Upper lobe of left lung (tissue), 6 donors: ENCODE data around the gene CENPM. TPM values are rescaled to one million over a fixed set of nuclear protein-coding genes. Genes with fewer than 3 reads are reported as not detected.
"Not testable (repeated sequence)": the region's sequence is repeated elsewhere in the genome, so short reads cannot be mapped to it uniquely, and the experiment has no call there.

ENCODE experiments used
- ATAC-seq, 2 donors: fragments of 200-7000 bp; cut with Tn5 transposase; one replicate each; pipeline ENCODE4 v1.9.1; 2022; ENCODE audit warnings: mild to moderate bottlenecking in 2 of 2, moderate library complexity in 2 of 2; ENCODE audit not compliant: low FRiP score in 2 of 2
- DNase-seq, 2 donors: peaks; one replicate each; pipeline ENCODE4 v3.0.0-alpha.2; 2019 to 2020
- H3K27ac ChIP-seq, 4 donors: fragments of 200-600 bp; sonication (generic); one replicate each; pipeline ENCODE4 v1.5.1; 2016 to 2019
- H3K27me3 ChIP-seq, 4 donors: fragments of 200-600 bp; sonication (generic); one replicate each; pipeline ENCODE4 v1.5.1; 2017 to 2019
- H3K36me3 ChIP-seq, 4 donors: fragments of 200-600 bp; sonication (generic); one replicate each; pipeline ENCODE4 v1.5.1; 2016 to 2019
- H3K4me1 ChIP-seq, 4 donors: fragments of 200-600 bp; sonication (generic); one replicate each; pipeline ENCODE4 v1.5.1; 2018 to 2019
- H3K4me3 ChIP-seq, 4 donors: fragments of 200-600 bp; sonication (generic); one replicate each; pipeline ENCODE4 v1.5.1; 2017 to 2019; ENCODE audit warnings: mild to moderate bottlenecking in 2 of 4, moderate library complexity in 1 of 4
- H3K9me3 ChIP-seq, 4 donors: fragments of 200-600 bp; sonication (generic); one replicate each; pipeline ENCODE4 v1.5.1; 2018 to 2019
- EP300 ChIP-seq, 4 donors: sonication (generic); formaldehyde crosslinking; IDR thresholded peaks; one replicate each; pipeline ENCODE4 v1.5.1; 2017; ENCODE audit warnings: antibody characterized with exemption in 4 of 4, control low read depth in 2 of 4
- POLR2A ChIP-seq, 4 donors: fragments of 450-650 bp; IDR thresholded peaks; one replicate each; pipeline ENCODE4 v1.5.1; 2016 to 2017; ENCODE audit warnings: antibody characterized with exemption in 4 of 4, mild to moderate bottlenecking in 2 of 4
- POLR2AphosphoS5 ChIP-seq, 2 donors: sonication (generic); formaldehyde crosslinking; IDR thresholded peaks; one replicate each; pipeline ENCODE4 v1.5.1; 2017; ENCODE audit warnings: antibody characterized with exemption in 2 of 2
- WGBS, 2 donors: methylation state at CpG; one replicate each; pipeline ENCODE4 v1.1.5; 2017 to 2018; 5-methylcytosine and 5-hydroxymethylcytosine counted together
- total RNA-seq, 6 donors: library from RNA; depleted of rRNA in 4 of 6; stranded (reverse); fragments of >200 nt in 4 of 6; gene quantifications; one replicate each; pipeline versions ENCODE4 v1.1.0 to v1.2.1, GENCODE V29; 2016 to 2021
- TF ChIP-seq, protein P1 (sequence below), 6 experiments: fragments of 450-650 bp in 4 of 6; fragments of 200-600 bp in 2 of 6; sonication (generic) in 2 of 6; IDR thresholded peaks; one replicate each; pipeline ENCODE4 v1.5.1; 2016 to 2019; ENCODE audit warnings: antibody characterized with exemption in 6 of 6
- donor health status: DM: no; HTN: no; CAD: no; lungs with moderate emphysema.
- donor health status: DM: no; HTN: yes; CAD: no; lungs with severe emphysema.

CENPM gene
- total RNA-seq, 6 donors from 2014 or later = 1.9 to 9.9 (median 7.3) TPM; not detected in 1

DNA sequence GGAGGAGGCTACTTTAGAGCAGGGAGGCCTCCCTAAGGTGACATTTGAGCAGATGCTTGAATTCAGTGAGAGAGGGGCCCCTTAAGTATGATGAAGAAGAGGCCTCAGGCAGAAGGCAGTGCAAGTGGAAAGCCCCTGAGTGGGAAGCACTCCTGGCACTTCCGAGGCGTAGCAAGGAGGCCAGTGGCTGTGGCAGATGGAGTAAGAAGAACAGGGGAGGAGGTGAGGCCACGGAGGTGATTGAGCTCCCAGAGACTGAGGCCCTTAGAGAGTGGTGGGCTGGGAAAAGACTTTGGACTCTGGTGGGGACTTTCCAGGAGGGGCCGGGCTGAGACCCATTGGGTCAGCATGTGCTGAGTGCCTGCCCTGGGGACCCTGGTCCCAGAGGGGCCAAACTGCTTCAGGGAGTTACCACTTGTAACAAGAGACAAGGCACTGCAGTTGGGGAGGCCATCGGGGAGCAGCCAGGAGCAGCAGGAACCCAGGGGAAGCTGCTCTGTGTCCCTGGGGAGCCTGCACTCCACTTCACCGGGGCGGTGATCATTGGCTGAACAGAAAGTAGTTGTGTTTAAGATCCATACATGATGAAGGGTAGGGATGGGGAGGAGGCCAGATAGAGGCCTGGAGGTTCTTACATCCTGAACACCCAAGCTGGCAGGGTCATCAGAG, 2.5 kb upstream of the CENPM start:
- DNase-seq (no peak), ATAC-seq (no peak)
- no peaks in the 10 kb centered on the region for H3K27me3 ChIP-seq
- H3K9me3 ChIP-seq = no peaks in the 10 kb centered on the region
- TF ChIP-seq POLR2A (IDR thresholded peaks at IDR 0.05) (no peak), EP300 (IDR thresholded peaks at IDR 0.05) (no peak), POLR2AphosphoS5 (IDR thresholded peaks at IDR 0.05) (no peak)
- TF ChIP-seq, protein P1, sequence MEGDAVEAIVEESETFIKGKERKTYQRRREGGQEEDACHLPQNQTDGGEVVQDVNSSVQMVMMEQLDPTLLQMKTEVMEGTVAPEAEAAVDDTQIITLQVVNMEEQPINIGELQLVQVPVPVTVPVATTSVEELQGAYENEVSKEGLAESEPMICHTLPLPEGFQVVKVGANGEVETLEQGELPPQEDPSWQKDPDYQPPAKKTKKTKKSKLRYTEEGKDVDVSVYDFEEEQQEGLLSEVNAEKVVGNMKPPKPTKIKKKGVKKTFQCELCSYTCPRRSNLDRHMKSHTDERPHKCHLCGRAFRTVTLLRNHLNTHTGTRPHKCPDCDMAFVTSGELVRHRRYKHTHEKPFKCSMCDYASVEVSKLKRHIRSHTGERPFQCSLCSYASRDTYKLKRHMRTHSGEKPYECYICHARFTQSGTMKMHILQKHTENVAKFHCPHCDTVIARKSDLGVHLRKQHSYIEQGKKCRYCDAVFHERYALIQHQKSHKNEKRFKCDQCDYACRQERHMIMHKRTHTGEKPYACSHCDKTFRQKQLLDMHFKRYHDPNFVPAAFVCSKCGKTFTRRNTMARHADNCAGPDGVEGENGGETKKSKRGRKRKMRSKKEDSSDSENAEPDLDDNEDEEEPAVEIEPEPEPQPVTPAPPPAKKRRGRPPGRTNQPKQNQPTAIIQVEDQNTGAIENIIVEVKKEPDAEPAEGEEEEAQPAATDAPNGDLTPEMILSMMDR (IDR thresholded peaks at IDR 0.05) = no peak
- no peaks in the 10 kb centered on the region for H3K36me3 ChIP-seq
- 90 to 95% methylated on average over 7 of the region's 7 CpGs for WGBS, 2 donors
- peaks cover 8 to 16% (median 14%) of the 10 kb centered on the region in 4 donors for H3K4me1 ChIP-seq
- no peak overlapping the region for H3K27ac ChIP-seq
- no peak overlapping the region for H3K4me3 ChIP-seq

DNA sequence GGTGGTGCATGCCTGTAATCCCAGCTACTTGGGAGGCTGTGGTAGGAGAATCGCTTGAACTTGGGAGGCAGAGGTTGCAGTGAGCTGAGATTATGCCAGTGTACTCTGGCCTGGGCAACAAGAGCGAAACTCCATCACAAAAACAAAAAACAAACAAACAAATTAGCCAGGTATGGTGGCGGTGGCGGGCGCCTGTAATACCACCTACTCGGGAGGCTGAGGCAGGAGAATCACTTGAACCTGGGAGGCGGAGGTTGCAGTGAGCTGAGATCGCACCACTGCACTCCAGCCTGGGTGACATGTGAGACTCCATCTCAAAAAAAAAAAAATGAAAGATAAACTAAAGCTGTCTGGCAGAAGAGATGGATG, 2.0 kb upstream of the CENPM start:
- WGBS, 2 donors = 85 to 94% methylated on average over 8 of the region's 8 CpGs
- H3K9me3 ChIP-seq, DNase-seq: not testable (repeated sequence)

DNA sequence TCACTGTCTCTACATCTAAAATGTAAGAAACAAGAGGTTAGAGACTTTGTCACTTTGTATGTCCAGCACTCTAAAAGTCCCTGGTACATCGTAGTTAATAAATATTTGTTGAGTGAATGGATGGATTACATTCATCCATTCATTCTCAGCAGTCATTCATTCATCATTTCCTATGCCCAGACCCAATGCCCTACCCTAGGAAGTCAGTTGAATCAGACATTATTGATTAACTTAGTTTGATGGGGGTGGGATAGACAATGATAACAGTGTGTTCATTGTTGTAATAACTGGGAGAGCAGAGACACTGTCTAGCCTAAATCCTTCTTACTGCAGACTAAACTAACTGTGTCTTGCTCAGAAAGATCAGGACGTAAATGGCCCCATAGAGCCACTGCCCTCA, 1.2 kb upstream of the CENPM start:
- no peaks in the 10 kb centered on the region for H3K27me3 ChIP-seq
- TF ChIP-seq EP300 (IDR thresholded peaks at IDR 0.05) (no peak), POLR2A (IDR thresholded peaks at IDR 0.05) (no peak), POLR2AphosphoS5 (IDR thresholded peaks at IDR 0.05) (no peak)
- TF ChIP-seq, protein P1 (IDR thresholded peaks at IDR 0.05) = no peak
- no peak overlapping the region for H3K4me3 ChIP-seq
- H3K36me3 ChIP-seq = no peaks in the 10 kb centered on the region
- H3K27ac ChIP-seq = no peak overlapping the region
- ATAC-seq (no peak), DNase-seq (no peak)
- H3K9me3 ChIP-seq = no peaks in the 10 kb centered on the region
- WGBS, 2 donors = 93 to 94% methylated on average over 2 of the region's 2 CpGs
- H3K4me1 ChIP-seq = peaks cover 8 to 16% (median 14%) of the 10 kb centered on the region in 4 donors

More for the DNA sequence above, 2.0 kb upstream of the CENPM start:
- H3K4me1 ChIP-seq = peaks cover 8 to 16% (median 14%) of the 10 kb centered on the region in 4 donors
- not testable (repeated sequence) for H3K27ac ChIP-seq, H3K36me3 ChIP-seq, ATAC-seq, H3K4me3 ChIP-seq, H3K27me3 ChIP-seq

DNA sequence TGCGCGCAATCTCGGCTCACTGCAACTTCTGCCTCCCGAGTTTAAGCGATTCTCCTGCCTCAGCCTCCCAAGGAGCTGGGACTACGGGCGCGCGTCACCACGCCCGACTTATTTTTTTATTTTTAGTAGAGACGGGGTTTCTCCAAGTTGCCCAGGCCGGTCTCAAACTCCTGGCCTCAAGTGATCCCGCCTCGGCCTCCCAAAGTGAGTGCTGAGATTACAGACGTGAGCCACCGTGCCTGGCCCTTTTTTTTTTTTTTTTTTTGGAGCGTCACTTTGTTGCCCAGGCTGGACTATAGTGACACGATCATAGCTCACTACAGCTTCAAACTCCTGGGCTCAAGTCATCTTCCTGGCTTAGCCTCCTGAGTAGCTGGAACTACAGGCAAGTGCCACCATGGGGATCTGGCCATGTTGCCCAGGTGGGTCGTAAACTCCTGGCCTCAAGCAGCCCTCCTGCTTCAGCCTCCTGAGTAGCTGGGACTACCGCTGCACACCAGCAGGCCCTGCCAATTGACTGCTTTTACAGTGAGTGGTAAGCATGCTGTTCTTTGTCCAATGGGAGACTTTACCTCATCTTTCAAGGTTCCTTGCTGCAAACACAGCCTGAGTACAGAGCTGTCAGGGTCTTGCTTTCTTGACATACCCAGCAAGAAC, 600 bp upstream of the CENPM start:
- DNase-seq = no peak
- Histone ChIP-seq H3K27me3 (no peaks in the 10 kb centered on the region), H3K27ac (peak overlapping the region in 1 of 4 donors; percentile 72), H3K4me3 (peak overlapping the region in 3 of 4 donors; percentile 80 to 90 (median 82)), H3K4me1 (peaks cover 8 to 16% (median 14%) of the 10 kb centered on the region in 4 donors), H3K36me3 (no peaks in the 10 kb centered on the region), H3K9me3 (no peaks in the 10 kb centered on the region)
- TF ChIP-seq POLR2AphosphoS5 (IDR thresholded peaks at IDR 0.05) (no peak), POLR2A (IDR thresholded peaks at IDR 0.05) (no peak), EP300 (IDR thresholded peaks at IDR 0.05) (no peak)
- TF ChIP-seq, protein P1 (IDR thresholded peaks at IDR 0.05) = no peak
- WGBS, 2 donors = 70 to 71% methylated on average over 19 to 21 of the region's 21 CpGs
- no peak for ATAC-seq

DNA sequence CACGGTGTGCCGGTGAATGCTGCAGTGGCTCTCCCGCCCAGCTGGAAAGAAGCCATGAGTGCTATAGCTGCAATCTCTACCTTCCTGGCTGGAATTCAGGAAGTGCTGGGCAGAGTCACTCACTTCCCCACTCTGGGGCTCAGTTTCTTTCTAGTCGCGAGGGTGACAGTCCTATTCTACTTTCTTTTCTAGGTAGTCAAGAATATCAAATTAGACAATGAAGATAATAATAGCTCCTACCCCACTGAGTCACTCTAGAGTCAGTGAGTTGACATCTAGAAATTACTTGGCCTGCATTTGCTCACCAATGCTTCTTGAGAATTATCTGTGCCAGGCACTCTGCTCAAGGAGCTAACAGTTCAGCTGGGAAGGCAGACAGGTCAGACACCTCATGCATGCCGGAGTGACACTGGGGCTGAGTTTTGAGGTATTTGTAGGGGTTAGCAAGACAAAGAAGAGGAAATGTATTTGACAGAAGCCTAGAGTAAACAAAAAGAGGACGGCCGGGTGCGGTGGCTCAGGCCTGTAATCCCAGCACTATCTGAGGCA, 3.2 kb downstream of the CENPM start:
- H3K27ac ChIP-seq = no peak overlapping the region

More for the DNA sequence above, 3.2 kb downstream of the CENPM start:
- DNase-seq (no peak), ATAC-seq (no peak)
- H3K9me3 ChIP-seq = no peaks in the 10 kb centered on the region
- H3K36me3 ChIP-seq = no peaks in the 10 kb centered on the region
- H3K4me1 ChIP-seq = peaks cover 15 to 25% (median 18%) of the 10 kb centered on the region in 4 donors
- WGBS, 2 donors = 54 to 77% methylated on average over 6 to 9 of the region's 9 CpGs
- H3K4me3 ChIP-seq = no peak overlapping the region
- H3K27me3 ChIP-seq = no peaks in the 10 kb centered on the region
- no peak for TF ChIP-seq POLR2A (IDR thresholded peaks at IDR 0.05)
- TF ChIP-seq, protein P1 (IDR thresholded peaks at IDR 0.05) = no peak
